Stimulated activated CD8-positive, alpha-beta memory T cell treated with anti-CD3 and anti-CD28 coated beads, Interleukin-4, amount 100 ng/mL, for 1 hour (primary cell): ENCODE data around the gene PRR12.

Experiments
- DNase-seq, 2 donors: peaks; one replicate each; pipeline ENCODE4 v3.0.0-alpha.2; 2020; ENCODE audit warnings: low read depth in 2 of 2, low spot score in 1 of 2

The PRR12 gene

GRCh38 chr19:49590971-49591730, at the start of gene PRR12:
TSS of gene PRR12 (plus strand) at chr19:49591182. CDS start at chr19:49591655, 473 bp downstream.
- peak in 1 of 2 donors; percentile 34 for DNase-seq

DNA sequence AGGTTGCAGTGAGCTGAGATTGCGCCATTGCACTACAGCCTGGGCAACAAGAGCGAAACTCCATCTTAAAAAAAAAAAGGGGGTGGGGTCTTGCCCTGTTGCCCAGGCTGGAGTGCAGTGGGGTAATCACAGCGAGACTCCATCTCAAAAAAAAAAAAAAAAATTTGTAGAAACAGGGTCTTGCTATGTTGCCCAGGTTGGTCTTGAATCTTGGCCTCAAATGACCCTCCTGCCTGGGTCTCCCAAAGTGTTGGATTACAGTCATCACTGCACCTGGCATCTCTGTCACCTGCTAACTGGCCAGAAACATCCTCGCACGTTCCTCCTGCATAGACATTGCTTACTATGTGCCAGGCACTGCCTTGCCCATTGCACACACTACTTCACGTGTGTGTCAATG, 49.1 kb upstream of the PRR12 start:
- DNase-seq: no peak

DNA sequence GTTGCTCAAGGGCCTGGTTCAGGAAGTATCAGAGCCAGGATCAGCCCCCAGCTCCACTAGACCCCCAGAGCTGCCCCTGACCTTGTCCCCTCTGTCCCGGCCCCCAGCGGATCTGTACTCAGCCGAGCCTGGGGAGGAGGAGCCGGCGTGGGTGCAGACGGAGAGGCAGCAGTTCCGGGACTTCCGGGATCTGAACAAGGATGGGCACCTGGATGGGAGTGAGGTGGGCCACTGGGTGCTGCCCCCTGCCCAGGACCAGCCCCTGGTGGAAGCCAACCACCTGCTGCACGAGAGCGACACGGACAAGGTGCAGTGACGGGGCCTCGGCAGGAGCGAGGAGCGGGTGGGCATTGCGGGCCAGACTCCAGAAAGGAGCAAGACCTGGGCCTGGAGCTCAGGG, 48.5 kb upstream of the PRR12 start:
- no peak for DNase-seq

DNA sequence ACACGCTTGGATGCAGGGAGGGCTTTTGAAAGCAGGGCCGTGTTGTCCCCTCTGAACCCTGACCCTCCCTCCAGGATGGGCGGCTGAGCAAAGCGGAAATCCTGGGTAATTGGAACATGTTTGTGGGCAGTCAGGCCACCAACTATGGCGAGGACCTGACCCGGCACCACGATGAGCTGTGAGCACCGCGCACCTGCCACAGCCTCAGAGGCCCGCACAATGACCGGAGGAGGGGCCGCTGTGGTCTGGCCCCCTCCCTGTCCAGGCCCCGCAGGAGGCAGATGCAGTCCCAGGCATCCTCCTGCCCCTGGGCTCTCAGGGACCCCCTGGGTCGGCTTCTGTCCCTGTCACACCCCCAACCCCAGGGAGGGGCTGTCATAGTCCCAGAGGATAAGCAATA, 48.0 kb upstream of the PRR12 start:
- DNase-seq: no peak

GRCh38 chr19:49544154-49544553, 46.8 kb upstream of the PRR12 start:
- DNase-seq: no peak

GRCh38 chr19:49546825-49547565, 44.0 kb upstream of the PRR12 start:
- no peak for DNase-seq

DNA sequence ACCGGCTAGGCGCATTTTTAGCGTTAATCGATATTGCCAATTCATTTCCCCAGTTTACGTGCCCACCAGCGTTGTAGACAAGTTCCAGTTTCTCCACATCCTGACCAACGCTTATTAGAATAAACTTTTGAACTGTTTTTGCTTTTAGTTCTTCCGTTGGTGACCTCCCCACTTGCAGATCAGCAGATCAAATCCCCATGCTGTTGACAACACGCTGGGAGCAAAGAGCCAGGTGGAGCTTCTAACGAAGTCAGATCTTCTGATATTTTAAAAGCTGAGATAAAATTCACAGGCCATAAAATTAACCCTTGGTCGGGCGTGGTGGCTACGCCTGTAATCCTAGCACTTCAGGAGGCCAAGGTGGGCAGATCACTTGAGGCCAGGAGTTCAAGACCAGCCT, 41.9 kb upstream of the PRR12 start:
- no peak for DNase-seq

GRCh38 chr19:49551531-49551930, 39.5 kb upstream of the PRR12 start:
- no peak for DNase-seq

DNA sequence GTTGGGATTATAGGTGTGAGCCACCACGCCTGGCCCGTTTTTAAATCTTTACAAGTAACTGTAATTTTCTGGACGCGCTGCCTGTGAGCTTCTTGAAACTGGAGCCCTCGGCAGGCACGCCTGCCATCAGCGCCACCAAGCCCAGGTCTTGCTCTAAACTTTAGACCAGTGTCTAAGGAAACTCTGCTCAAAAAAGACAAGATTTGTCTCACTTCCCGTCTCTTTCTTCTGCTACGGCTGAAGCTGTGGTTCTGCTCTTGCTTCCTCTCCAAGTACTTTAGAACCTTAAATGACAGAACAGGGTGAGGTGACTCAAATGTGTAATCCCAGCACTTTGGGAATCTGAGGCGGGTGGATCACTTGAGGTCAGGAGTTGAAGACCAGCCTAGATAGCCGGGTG, 38.2 kb upstream of the PRR12 start:
- no peak for DNase-seq

GRCh38 chr19:49553451-49554271, 37.3 kb upstream of the PRR12 start:
- DNase-seq: no peak

DNA sequence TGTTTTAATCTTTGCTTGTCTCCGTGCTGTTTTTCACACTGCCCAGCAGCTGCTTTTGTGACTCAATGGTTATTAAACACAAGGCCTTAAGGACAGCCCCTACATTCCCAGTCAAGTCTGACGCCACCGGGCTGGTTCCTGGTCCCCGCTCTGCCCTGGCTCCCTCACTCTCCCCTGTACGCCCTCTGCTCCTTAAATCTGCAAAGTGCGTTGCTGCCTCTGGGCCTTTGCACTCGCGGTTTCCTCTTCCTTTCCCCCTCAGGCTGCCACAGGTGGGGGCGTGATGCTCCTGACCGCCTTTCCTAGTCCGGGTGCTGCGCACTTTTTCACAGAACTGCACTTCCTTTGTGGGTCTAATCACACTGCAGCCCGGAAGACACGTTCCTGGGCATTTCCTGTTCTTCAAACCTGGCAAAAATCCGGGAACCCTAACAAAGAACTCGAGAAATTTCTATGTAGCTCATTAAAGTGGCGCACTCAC, 36.2 kb upstream of the PRR12 start:
- DNase-seq: no peak

DNA sequence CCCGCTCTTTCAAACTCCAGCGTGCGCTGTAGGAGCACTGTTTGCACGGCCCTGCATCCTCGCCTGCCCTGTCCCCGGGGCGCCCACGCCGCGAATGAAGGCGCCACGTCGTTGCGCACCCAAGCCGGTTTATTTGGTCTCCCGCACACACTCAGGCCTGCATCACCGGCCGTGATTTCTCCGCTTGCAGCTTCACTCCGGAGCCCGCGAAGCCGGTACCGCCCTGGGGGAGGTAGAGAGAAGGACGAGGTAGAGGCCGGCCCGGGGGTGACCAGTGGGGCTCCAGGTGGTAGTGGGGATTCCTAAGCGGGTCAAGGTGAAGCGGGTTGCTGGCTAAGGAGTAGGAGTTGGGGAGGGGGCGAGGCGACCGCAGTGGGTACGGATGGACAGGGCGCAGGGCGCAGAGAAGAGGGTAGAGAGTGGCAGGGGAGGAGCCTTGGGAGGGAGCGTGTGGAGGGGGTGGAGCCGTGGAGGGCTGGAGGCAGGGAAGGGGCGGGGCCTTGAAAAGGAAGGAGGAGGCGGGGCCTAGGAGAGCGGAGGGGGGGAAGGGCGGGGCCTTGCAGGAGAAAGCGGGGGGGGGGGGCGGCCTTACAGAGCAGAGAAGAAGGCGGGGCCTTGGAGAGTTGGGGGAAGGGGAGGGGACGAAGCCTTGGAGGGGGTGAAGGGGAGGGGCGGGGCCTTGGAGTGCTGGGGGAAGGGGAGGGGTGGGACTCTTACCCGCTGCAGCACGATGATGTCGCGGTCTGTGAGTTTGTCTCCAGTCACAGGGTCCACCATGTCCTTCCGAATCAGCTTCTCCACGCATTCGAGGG, 35.2 kb upstream of the PRR12 start:
- peak in 1 of 2 donors; percentile 71 for DNase-seq

- no peak for DNase-seq
Observed at GRCh38 chr19:49556412-49557398, 34.3 kb upstream of the PRR12 start.

GRCh38 chr19:49557641-49558325, 33.2 kb upstream of the PRR12 start:
- DNase-seq: no peak

DNA sequence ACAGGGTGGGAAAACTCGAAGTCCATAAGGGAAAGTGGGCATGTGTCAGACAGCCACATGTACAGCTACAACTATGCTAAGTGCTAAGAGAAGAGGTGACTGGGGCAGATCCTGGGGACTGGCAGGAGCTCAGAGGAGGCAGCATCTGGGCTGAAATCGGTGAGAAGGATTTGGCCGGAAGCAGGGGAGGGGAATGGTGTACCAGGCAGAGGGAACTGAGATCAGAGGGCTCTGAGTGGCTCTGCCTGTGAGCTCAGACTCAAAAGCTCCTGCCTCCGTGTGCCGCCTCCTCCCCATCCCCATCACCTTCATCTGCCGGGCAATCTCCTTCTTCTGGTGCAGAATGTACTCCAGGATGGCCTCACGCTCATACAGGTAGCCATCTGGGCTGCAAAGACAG, 32.4 kb upstream of the PRR12 start:
- DNase-seq: no peak

DNA sequence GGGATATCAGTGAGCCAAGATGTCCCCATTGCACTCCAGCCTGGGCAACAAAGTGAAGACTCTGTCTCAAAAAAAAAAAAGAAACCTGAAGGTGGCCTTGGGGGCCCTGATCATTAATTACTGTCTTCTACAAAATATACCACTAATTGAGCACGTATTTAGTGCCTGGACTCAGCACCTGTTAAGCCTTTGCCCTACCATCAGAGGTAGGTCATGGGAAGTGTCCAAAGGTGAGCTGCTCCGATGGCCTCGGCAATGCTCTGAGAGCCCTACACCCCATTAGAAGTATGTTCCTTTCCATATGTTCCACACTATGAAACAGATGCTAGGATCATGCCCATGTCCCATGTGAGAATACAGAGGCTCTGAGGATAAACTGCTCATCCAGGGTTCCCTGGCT, 31.5 kb upstream of the PRR12 start:
- no peak for DNase-seq

DNA sequence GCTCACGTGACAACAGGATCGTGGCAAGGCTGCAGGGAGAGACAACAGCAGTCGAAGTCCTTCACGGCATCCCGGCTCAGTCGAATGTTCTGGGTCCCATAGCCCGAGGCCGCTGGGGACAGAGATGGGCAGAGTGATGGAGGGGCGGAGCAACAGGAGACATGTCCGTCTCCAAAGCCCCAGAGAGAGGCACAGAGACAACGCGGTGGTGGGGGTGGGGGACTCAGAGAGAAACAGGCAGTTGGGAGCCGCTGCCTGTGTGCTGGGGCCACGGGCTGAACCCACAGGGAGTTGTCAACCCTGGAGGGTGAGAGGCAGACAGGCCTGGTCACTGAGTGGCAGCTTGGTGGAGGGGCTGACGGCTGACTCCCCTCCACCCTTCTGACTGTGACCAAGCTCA, 31.1 kb upstream of the PRR12 start:
- DNase-seq: no peak

DNA sequence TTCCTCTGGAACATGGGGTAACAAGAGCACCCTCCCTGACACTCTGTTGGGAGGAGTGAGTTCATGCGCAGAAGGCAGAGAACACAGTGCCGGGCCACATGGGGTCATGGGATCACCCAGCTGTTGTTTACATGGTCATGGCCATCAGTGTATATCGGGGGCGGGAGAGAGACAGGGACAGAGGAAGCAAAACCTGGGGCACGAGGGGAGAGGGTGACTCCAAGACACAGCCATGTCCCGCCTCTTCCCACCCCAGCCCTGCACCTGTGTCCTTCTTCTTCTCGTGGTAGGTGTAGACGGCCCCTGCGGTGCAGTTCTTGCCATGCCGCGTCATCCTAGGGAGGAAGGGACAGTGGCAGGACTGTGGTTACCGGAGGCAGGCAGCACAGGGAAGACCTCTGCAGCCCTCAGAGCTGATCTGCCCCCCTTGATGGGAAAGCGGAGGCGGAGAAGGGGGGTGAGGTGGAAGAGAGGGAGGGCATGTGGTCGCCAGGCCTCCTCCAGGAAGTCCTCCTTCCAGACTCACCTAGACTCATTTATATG, 30.6 kb upstream of the PRR12 start:
- DNase-seq: no peak

GRCh38 chr19:49564616-49565045, 26.4 kb upstream of the PRR12 start:
- DNase-seq: no peak
